T-helper 2 cell treated with Interferon-gamma antibody and Interleukin-4, amounts not matched to agents 100 ng/mL and 5 ng/mL, for 36 hours (primary cell): ENCODE results near the gene SAGE1. TPM values are rescaled to one million over a fixed set of nuclear protein-coding genes. Genes with fewer than 3 reads are reported as not detected.
"Not testable (repeated sequence)": the region's sequence is repeated elsewhere in the genome, so short reads cannot be mapped to it uniquely, and the experiment has no call there.

Experiments
- intact Hi-C: fragments of 100-400 bp; cut with micrococcal nuclease; formaldehyde crosslinking; loops from one replicate; pipeline ENCODE4 v1.15.1; 2023
- total RNA-seq: library from RNA; stranded (reverse); gene quantifications from 2 replicates; pipeline ENCODE4 v1.2.3, GENCODE V29; 2022

Gene SAGE1, protein sequence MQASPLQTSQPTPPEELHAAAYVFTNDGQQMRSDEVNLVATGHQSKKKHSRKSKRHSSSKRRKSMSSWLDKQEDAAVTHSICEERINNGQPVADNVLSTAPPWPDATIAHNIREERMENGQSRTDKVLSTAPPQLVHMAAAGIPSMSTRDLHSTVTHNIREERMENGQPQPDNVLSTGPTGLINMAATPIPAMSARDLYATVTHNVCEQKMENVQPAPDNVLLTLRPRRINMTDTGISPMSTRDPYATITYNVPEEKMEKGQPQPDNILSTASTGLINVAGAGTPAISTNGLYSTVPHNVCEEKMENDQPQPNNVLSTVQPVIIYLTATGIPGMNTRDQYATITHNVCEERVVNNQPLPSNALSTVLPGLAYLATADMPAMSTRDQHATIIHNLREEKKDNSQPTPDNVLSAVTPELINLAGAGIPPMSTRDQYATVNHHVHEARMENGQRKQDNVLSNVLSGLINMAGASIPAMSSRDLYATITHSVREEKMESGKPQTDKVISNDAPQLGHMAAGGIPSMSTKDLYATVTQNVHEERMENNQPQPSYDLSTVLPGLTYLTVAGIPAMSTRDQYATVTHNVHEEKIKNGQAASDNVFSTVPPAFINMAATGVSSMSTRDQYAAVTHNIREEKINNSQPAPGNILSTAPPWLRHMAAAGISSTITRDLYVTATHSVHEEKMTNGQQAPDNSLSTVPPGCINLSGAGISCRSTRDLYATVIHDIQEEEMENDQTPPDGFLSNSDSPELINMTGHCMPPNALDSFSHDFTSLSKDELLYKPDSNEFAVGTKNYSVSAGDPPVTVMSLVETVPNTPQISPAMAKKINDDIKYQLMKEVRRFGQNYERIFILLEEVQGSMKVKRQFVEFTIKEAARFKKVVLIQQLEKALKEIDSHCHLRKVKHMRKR
- not detected in 2 replicates for total RNA-seq

DNA sequence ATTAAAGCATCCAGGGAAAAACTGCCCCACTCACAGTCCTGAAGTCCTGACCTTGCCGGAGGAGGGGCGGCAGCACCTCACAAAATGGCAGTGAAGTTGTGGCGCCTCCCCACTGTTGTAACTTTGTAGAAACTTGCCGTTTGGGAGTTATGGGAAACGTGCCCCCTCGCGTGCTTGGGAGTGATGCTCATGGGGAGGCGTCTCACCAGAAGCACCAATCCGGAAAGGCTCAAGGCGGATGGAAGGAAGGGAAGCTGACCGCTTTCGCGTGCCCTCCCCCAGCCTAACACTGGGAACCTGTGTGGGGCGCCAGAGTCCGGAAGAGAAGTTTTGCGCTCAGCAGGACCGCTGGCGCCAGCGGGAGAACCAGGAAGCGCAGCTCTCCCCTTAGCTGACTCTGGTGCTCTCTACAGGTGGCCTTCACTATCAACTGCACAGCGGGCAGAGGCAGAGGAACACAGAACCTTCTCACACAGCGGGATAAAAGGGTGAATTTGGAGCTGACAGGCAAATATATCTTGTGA, at the start of gene SAGE1, which contains the start of gene CT45A10:
TSS of gene SAGE1 (plus strand) at position 423 of the 524 bp plus-strand sequence. CDS start 2,527 bp downstream, outside the sequence.
TSS of gene CT45A10 (minus strand) at position 151 of the 524 bp plus-strand sequence. CDS start 8,100 bp downstream, outside the sequence.
- intact Hi-C loops = no loop called here

DNA sequence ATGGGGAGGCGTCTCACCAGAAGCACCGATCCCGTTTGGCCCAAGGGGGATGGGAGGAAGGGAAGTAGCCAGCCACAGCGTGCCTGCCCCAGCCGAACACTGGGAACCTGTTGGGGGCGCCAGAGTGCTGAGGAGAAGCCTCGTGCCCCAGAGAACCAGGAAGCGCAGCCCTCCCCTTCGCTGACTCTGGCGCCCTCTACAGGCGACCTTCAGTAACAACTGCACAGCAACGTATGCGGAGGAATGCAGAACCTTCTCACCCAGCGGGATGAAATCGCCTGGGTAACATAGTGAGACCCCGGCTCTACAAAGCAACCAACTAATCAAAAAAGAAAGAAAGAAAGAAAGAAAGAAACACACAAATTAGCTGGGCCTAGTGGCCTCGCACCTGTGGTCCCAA, 39.1 kb upstream of the SAGE1 start, which contains the start of gene CT45A8:
TSS of gene CT45A8 (minus strand) at position 101 of the 400 bp plus-strand sequence. CDS start 3,755 bp downstream, outside the sequence.
- intact Hi-C loops = not testable (repeated sequence)

DNA sequence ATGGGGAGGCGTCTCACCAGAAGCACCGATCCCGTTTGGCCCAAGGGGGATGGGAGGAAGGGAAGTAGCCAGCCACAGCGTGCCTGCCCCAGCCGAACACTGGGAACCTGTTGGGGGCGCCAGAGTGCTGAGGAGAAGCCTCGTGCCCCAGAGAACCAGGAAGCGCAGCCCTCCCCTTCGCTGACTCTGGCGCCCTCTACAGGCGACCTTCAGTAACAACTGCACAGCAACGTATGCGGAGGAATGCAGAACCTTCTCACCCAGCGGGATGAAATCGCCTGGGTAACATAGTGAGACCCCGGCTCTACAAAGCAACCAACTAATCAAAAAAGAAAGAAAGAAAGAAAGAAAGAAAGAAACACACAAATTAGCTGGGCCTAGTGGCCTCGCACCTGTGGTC, 21.8 kb upstream of the SAGE1 start, which contains the start of gene CT45A9:
TSS of gene CT45A9 (minus strand) at position 101 of the 400 bp plus-strand sequence. CDS start 3,751 bp downstream, outside the sequence.
- intact Hi-C loops = not testable (repeated sequence)

DNA sequence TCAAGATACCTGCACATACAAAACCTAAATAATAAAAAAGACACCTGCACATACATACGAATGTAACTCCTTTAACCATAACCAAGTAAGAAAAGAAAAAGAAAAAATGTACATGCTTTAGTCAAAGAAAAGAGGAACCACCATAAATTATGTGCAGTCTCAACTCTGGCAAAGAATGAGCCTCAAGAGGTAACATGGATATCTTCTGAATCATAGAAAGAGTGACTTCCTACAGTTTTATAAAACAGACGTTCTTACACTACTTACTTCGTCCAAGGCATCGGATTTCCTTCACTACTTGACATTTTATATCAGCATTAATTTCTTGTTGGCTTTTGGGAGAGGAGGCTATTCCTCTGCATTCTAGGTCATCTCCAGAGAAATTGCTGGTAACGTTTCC, 10.8 kb upstream of the SAGE1 start:
- intact Hi-C loops = not testable (repeated sequence)

DNA sequence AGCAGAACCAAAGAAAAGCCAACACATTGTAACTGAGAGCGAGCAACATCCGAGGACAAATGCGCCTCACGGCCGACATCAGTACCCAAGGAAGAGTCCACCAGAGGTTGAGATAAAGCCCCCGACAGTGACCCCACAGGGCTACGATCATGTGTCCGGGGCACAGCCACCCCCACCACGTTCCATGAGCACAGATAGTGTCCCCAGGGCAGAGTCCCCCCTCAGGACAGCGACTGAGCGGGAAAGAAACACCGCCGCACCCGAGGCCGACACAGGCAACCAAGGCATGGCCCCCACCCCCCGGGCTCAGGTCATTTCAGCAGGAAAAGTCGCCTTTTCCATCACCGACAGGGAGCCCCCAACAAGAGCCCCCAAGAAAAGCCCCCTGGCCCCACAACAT, 5.3 kb upstream of the SAGE1 start:
- intact Hi-C loops = not testable (repeated sequence)

DNA sequence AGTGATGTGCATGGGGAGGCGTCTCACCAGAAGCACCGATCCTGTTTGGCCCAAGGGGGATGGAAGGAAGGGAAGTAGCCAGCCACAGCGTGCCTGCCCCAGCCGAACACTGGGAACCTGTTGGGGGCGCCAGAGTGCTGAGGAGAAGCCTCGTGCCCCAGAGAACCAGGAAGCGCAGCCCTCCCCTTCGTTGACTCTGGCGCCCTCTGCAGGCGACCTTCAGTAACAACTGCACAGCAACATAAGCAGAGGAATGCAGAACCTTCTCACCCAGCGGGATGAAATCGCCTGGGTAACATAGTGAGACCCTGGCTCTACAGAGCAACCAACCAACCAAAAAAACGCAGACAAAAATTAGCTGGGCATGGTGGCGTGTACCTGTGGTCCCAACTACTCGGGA, 4.5 kb upstream of the SAGE1 start:
- intact Hi-C loops = not testable (repeated sequence)

DNA sequence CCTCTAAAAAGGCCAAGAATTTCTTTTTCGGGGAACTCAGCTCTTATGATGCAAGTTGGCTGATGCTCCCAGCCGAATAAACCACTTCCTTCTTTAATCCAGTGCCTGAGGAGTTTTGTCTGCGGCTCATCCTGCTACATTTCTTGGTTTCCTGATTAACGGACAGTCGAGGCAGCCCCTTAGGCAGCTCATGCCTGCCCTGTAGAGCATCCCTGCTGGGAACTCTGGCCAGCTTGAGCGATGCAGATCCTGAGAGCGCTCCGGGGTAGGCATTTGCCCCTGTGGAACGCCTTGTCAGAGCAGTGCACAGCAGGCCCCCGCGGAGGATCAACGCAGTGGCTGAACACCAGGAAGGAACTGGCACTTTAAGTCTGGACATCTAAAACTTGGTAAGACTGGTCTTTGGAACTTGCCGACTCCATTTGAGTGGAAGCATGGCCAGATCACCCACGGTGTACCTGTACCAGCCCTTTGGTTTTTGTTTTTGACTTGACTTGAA, 3.4 kb upstream of the SAGE1 start:
- intact Hi-C loops = no loop called here

DNA sequence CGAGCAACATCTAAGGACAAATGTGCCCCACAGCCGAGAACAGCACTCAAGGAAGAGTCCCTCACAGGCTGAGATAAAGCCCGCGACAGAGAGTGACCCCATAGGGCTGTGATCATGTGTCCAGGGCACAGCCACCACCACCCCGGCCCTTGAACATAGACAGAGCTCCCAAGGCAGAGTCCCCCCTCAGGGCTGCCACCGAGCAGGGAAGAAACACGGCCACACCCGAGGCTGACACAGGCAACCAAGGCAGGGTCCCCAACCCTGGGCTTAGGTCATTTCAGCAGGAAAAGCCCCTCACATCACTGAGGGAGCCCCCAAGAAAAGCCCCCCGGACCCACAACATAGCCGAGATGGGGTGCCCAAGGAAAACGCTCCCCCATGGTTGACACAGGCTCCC, 735 bp upstream of the SAGE1 start:
- intact Hi-C loops = no loop called here

DNA sequence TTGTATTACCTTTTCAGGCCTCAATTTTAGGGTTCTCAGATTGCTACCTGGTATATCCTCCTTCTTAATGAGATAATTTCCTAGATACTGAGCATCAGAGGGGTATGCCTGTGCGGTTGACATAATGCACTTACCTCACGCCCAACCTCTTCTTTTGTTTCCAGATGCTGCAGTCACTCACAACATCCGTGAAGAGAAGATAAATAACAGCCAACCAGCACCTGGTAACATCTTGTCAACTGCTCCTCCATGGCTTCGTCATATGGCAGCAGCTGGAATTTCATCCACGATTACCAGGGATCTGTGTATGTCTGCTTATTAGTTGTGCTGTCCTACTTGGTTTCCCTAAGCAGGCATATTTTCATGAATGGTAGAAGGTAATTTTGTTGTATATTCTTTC, 16.7 kb downstream of the SAGE1 start:
- intact Hi-C loops = no loop called here

DNA sequence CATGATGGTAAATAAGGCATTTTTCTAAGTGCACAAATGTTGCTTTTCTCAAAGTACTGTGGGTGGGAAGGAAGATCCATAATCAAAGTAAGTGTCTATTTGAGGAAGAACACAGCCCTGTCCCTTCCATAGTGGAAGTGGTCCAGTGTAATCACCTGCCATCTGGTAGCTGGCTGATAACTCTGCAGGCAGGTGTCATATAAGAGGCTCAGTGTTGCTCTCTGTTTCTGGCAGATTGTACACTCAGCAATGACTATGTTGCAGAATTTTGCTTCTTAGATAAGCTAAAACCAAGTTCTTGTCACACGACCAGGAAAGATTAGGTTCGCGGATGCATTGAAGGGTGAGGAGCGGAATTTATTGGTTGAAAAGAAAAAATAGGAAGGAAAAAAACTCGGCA, 20.9 kb downstream of the SAGE1 start:
- intact Hi-C loops = no loop called here

DNA sequence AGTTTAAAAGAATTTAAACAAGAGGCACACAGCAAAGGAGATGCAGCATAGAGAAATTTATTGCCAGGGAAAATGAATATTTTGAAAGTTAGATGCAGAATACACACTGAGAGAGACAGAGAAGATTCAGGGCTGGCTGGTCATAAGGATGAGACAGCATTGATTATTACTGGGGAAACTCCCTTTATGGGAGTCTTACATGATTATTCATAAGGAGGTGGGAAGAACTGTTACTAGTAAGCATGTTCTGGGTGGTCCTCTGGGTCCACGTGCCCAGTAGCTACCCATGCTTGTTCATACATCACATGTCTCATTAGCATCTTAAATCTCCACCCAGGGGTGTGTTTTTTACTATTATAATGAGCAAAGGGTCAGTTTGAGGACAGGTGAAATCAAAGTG, 27.0 kb downstream of the SAGE1 start:
- intact Hi-C loops = not testable (repeated sequence)

DNA sequence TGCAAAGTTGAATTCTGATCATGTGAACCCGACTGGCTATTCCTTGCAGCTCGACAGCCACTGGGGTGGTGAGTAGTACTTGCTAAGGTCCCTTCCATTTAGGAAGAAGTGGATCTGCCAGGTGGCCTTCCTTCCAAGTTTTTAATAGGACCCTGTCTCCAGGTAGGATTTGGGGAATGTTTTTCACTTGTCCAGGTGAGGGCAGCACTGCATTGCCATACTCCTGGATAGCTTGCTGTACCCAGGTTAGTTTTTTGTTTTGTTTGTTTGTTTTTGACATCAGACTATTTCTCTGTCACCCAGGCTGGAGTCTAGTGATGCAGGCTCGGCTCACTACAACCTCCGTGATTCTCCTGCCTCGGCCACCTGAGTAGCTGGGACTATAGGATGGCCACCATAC, 29.8 kb downstream of the SAGE1 start:
- intact Hi-C loops = no loop called here

DNA sequence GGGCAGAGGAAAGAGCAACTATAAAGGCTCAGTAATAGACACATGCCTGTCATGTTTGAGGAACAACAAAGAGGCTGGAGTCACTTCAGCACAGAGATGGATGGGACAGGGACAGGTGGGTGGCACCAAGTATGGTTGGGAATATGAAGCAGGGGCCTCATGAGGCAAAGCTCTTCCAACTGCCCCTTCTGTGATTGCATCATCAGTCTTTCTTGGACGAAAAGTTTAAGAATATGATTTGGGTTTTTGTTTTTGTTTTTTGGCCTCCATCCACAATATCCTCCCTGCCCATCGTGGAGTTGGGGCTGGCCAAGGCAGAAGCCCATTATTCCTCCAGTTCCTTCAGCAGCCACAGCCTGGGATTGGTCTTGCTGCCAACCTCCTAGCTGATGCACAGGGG, 34.4 kb downstream of the SAGE1 start:
- intact Hi-C loops = no loop called here

DNA sequence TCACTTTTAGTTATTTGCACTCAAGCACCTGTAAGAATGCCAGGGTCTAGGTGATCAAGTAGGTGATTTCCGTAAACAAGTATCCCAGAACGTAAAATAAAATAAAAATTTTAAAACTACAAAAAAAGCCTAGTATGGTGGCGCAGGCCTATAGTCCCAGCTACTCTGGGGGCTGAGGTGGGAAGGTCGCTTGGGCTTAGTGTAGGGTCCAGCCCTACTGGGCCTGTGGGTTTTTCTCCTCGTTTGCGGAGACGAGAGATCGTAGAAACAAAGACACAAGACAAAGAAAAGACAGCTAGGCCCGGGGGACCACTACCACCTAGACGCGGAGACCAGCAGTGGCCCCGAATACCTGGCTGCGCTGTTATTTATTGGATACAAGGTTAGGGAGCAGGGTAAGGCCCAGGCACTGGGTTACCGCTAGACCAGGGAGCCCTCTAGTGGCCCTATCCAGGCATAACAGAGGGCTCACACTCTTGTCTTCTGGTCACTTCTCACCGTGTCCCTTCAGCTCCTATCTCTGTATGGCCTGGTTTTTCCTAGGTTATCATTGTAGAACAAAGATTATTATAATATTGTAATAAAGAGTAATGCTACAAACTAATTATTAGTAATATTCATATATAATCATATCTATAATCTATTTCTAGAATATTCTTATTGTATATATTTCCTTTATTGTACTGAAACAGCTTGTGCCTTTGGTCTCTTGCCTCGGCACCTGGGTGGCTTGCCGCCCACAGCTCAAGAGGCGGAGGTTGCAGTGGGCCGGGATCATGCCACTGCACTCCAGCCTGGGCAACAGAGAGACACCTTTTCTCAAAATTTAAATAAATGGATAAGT, 38.4 kb downstream of the SAGE1 start:
- intact Hi-C loops = no loop called here

DNA sequence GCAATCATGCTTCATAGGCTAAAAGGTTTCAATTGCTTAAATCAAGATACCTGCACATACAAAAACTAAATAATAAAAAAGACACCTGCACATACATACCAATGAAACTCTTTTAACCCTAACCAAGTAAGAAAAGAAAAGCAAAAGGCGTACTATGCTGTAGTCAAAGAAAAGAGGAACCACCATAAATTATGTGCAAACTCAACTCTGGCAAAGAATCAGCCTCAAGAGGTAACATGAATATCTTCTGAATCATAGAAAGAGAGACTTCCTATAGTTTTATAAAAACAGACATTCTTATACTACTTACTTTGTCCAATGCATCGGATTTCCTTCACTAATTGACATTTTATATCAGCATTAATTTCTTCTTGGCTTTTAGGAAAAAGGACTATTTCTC, 51.0 kb downstream of the SAGE1 start:
- intact Hi-C loops = no loop called here

DNA sequence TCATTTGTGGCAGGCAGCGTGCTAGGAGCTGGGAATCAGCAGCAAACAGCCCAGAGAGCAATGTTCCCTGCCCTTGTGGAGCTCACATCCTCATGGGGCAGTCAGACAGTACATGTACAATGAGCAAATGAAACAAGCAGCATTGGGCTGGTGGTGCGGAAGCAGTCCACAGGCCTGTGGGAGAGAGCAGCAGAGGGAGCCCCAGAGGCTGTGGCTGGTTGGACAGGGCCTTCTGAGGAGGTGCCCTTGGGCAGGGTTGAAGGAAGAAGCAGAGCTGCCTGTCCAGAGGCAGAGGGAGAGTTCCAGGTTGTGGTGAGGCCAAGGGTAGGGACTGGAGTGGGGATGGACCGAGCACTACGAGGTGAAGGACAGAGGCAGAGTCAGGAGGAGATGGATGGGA, 57.8 kb downstream of the SAGE1 start:
- intact Hi-C loops = no loop called here
